K562 (cell line): Measurements from ENCODE around the gene LLGL2. TPM values are rescaled to one million over a fixed set of nuclear protein-coding genes. Genes with fewer than 3 reads are reported as not detected.
"Not testable (repeated sequence)": the region's sequence is repeated elsewhere in the genome, so short reads cannot be mapped to it uniquely, and the experiment has no call there.

Experiments
- ATAC-seq: fragments of 200-7000 bp; cut with Tn5 transposase; 3 replicates; pipeline ENCODE4 v1.9.1; 2020; ENCODE audit warnings: moderate library complexity
- BruUV-seq: library from RNA; stranded (reverse); fragments of 400-500 nt; replicated peaks from 2 replicates; lab custom pipeline; 2021; lab: Mats Ljungman, UMichigan
- CTCF ChIA-PET: fragments of 300-600 bp; formaldehyde crosslinking; extraction: SDS; loops from one replicate; lab custom pipeline; 2021; ENCODE audit warnings: low intra/inter-chr PET ratio; lab: Yijun Ruan, JAX
- POLR2A ChIA-PET: fragments of 300-600, 350-650 bp; sonication (Branson Sonifier 250); formaldehyde crosslinking; extraction: SDS; loops from one replicate; lab custom pipeline; 2021; ENCODE audit warnings: antibody characterized with exemption, inconsistent platforms; lab: Yijun Ruan, JAX
- DNase-seq, 4 experiments: peaks; one replicate each; pipeline versions ENCODE4 v3.0.0 to v3.0.0-alpha.2; 2011 to 2018; ENCODE audit warnings: low spot score in 3 of 4, mixed read lengths in 3 of 4; ENCODE audit errors: extremely low read depth in 1 of 4
- FAIRE-seq: peaks from 2 replicates; lab custom pipeline; 2011; peaks lifted over from hg19 to GRCh38; lab: Jason Lieb, UNC
- H2AFZ ChIP-seq: 2 replicates; pipeline ENCODE4 v1.6.0; 2011; ENCODE audit warnings: low read depth, low read length, control low read depth, inconsistent platforms
- H3K27ac ChIP-seq: fragments of 200-600 bp; 3 replicates; pipeline ENCODE4 v1.8.0; 2011; ENCODE audit warnings: low read depth, mild to moderate bottlenecking, control low read depth, inconsistent platforms, low read length, moderate library complexity, mixed read lengths; ENCODE audit errors: extremely low read depth
- H3K27me3 ChIP-seq, 2 experiments: fragments of 300-600 bp in 1 of 2; 2 replicates in 1 of 2; 3 replicates in 1 of 2; pipeline versions ENCODE4 v1.6.0 to v1.8.0; 2011; ENCODE audit warnings: inconsistent platforms in 2 of 2, low read length in 2 of 2, mild to moderate bottlenecking in 1 of 2, mixed read lengths in 1 of 2, moderate library complexity in 1 of 2; ENCODE audit not compliant: control insufficient read depth in 2 of 2, insufficient read depth in 2 of 2
- H3K36me3 ChIP-seq: fragments of 300-600 bp; 3 replicates; pipeline ENCODE4 v1.8.0; 2011; ENCODE audit warnings: mild to moderate bottlenecking, low read length, inconsistent platforms; ENCODE audit not compliant: control insufficient read depth, insufficient read depth
- H3K4me1 ChIP-seq, 2 experiments: fragments of 200-600 bp in 1 of 2; replicated peaks in 1 of 2; 2 replicates in 1 of 2; 3 replicates in 1 of 2; pipeline versions ENCODE4 v1.5.1 to v1.8.0; 2011; ENCODE audit warnings: inconsistent platforms in 2 of 2, low read length in 2 of 2, mild to moderate bottlenecking in 1 of 2, mixed read lengths in 1 of 2, moderate library complexity in 1 of 2; ENCODE audit not compliant: control insufficient read depth in 2 of 2, insufficient read depth in 2 of 2
- H3K4me2 ChIP-seq: 2 replicates; pipeline ENCODE4 v1.6.1; 2011; ENCODE audit warnings: low read length, control low read depth, inconsistent platforms, mixed read lengths; ENCODE audit not compliant: insufficient read depth
- H3K4me3 ChIP-seq: fragments of 200-600 bp; sonication (generic), shearing (Covaris generic); 2 replicates; pipeline ENCODE4 v1.5.1; 2016; ENCODE audit warnings: control low read depth, inconsistent platforms
- H3K79me2 ChIP-seq: fragments of 200-600 bp; 3 replicates; pipeline ENCODE4 v1.8.0; 2011; ENCODE audit warnings: low read length, inconsistent platforms; ENCODE audit not compliant: control insufficient read depth, insufficient read depth
- H3K9ac ChIP-seq, 2 experiments: 2 replicates each; pipeline versions ENCODE4 v1.6.0 to v1.6.1; 2011; ENCODE audit warnings: low read depth in 2 of 2, low read length in 2 of 2, control low read depth in 1 of 2, inconsistent platforms in 1 of 2, mild to moderate bottlenecking in 1 of 2, mixed read lengths in 1 of 2; ENCODE audit not compliant: insufficient read depth in 1 of 2
- H3K9me1 ChIP-seq: one replicate; pipeline ENCODE4 v1.6.0; 2011; ENCODE audit warnings: inconsistent platforms, mild to moderate bottlenecking, low read length, moderate library complexity; ENCODE audit not compliant: control insufficient read depth, insufficient read depth
- H3K9me3 ChIP-seq: replicated peaks from 2 replicates; pipeline ENCODE4 v1.5.1; 2011; ENCODE audit warnings: low read depth, low read length, inconsistent platforms; ENCODE audit not compliant: control insufficient read depth, insufficient read depth
- H4K20me1 ChIP-seq: replicated peaks from 2 replicates; pipeline ENCODE4 v1.6.1; 2011; ENCODE audit warnings: low read length, inconsistent platforms, mixed read lengths; ENCODE audit not compliant: control insufficient read depth, insufficient read depth
- CEBPB ChIP-seq: fragments of 450-650 bp; IDR thresholded peaks from 2 replicates; pipeline ENCODE4 v1.6.1; 2016; ENCODE audit warnings: missing genetic modification characterization, missing compliant biosample characterization
- WGBS: fragments of 100-300 bp; shearing (Covaris generic); methylation state at CpG from one replicate; pipeline ENCODE4 v1.1.6; 2016; ENCODE audit warnings: low coverage, mixed read lengths; ENCODE audit not compliant: insufficient coverage; ENCODE audit errors: missing lambda C conversion rate; 5-methylcytosine and 5-hydroxymethylcytosine counted together
- in situ Hi-C: fragments of 300-500 bp; cut with MboI; formaldehyde crosslinking; loops from 4 replicates; pipeline ENCODE4 v1.15.0; 2018; ENCODE audit warnings: inconsistent platforms, mixed read lengths
- intact Hi-C: fragments of 100-400 bp; cut with micrococcal nuclease; formaldehyde crosslinking; loops from 2 replicates; pipeline ENCODE4 v1.14.2; 2022
- polyA plus RNA-seq, 8 experiments: library from polyadenylated mRNA; depleted of rRNA in 4 of 8; stranded (reverse) in 5 of 8; unstranded in 3 of 8; fragments of >200 nt; fragmentation: Nextera tagmentation in 2 of 8; fragmentation: Illumina TruSeq in 1 of 8; extraction: Ambion mirVana in 2 of 8; extraction: Trizol in 1 of 8; gene quantifications; 2 replicates each; pipeline versions ENCODE4 v1.2.1 to v1.2.3, GENCODE V29; 2011 to 2014; ENCODE audit warnings: inconsistent platforms in 1 of 8, missing spikeins in 1 of 8
- total RNA-seq, 7 experiments: library from RNA; depleted of rRNA in 6 of 7; stranded (reverse); fragments of >200 nt in 6 of 7; fragmentation: Illumina TruSeq in 2 of 7; extraction: Trizol in 2 of 7; gene quantifications; 2 replicates each; pipeline versions ENCODE4 v1.2.1 to v1.2.3, GENCODE V29; 2011 to 2021; ENCODE audit warnings: low replicate concordance in 1 of 7
- TF ChIP-seq, protein P1 (sequence below): sonication (generic); formaldehyde crosslinking; IDR thresholded peaks from 2 replicates; pipeline ENCODE4 v1.8.0; 2022; ENCODE audit warnings: missing genetic modification reagents, mild to moderate bottlenecking, moderate library complexity, borderline replicate concordance

The LLGL2 gene
- total and polyA plus RNA-seq, 9 of the 15 experiments (the other 6 are each of a cell fraction or from before 2014, with no cell fraction given): 0.32 to 24.4 (median 10.2) TPM

DNA sequence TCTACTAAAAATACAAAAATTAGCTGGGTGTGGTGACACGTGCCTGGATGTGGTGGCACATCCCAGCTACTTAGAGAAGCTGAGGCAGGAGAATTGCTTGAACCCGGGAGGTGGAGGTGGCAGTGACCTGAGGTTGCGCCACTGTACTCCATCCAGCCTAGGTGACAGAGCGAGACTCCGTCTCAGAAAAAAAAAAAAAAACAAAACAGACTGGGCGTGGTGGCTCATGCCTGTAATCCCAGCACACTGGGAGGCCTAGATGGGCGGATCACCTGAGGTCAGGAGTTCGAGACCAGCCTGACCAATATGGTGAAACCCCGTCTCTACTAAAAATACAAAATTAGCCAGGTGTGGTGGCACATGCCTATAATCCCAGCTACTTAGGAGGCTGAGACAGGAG is 67.9 kb downstream of the LLGL2 start:
- ATAC-seq, H3K9ac ChIP-seq, H3K36me3 ChIP-seq, H3K79me2 ChIP-seq, H3K4me2 ChIP-seq, in situ Hi-C loops, intact Hi-C loops, H2AFZ ChIP-seq, H3K9me3 ChIP-seq, DNase-seq, FAIRE-seq, BruUV-seq, H3K9me1 ChIP-seq, H3K4me3 ChIP-seq, H3K27ac ChIP-seq, H4K20me1 ChIP-seq: not testable (repeated sequence)
- Histone ChIP-seq H3K27me3 (peaks cover 4 to 27% of the 10 kb centered on the region in 2 experiments; a peak in 4 of 5 replicates), H3K4me1 (peaks cover 6 to 43% of the 10 kb centered on the region in 2 experiments; a peak in 3 of 5 replicates)
- ChIA-PET POLR2A (interaction anchor here (0.6 kb wide), 1 partner anchor 250 kb away, joined by 3 read pairs; no protein-coding TSS in a partner anchor), CTCF (interaction anchor here (0.6 kb wide), 1 partner anchor 9 kb away, joined by 3 read pairs; no protein-coding TSS in a partner anchor)
- TF ChIP-seq CEBPB: peak; percentile 60
- 42% methylated on average over 4 of the region's 9 CpGs for WGBS

DNA sequence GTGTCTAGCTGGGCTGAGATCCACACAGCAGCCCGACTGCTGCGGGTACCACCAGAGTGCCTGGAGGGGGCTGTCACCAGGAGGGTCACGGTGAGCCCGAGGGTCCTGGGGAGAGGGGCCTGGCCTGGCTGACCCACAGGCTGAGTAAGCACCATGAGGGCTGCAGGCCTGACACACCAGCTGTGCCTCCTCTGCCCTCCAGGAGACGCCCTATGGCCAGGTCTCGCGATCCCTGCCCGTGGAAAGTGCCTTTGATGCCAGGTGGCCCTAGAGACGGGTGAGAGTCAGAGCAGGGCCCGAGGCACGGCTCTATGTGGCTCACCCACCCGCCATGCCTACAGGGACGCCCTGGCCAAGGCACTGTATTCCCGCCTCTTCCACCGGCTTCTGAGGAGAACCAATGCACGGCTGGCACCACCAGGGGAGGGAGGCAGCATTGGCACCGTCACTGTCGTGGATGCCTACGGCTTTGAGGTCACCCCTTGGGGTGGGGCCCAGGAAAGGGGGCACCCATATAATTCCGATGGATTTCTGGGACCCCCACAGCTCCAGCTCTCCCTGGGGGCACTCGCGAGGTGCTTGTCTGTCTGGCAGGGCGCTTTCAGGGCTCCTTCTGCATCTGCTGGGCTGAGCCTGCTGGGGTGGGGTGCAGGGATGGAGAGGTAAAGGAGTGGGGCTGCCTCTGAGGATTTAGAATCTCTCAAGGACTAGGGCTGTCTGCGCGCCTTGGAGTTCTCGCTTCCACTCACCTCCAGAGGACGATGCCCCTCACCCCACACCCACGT is 69.2 kb downstream of the LLGL2 start:
- Histone ChIP-seq H3K27me3 (peaks cover 4 to 27% of the 10 kb centered on the region in 2 experiments; a peak in 4 of 5 replicates), H3K9ac (no peak overlapping the region), H4K20me1 (no peaks in the 10 kb centered on the region), H3K79me2 (no peaks in the 10 kb centered on the region), H3K4me3 (no peak overlapping the region), H3K4me2 (no peak overlapping the region), H3K9me3 (no peaks in the 10 kb centered on the region), H3K9me1 (no peaks in the 10 kb centered on the region), H3K4me1 (peaks cover 2 to 31% of the 10 kb centered on the region in 2 experiments; a peak in 2 of 5 replicates), H3K27ac (no peak overlapping the region), H2AFZ (no peak overlapping the region), H3K36me3 (no peaks in the 10 kb centered on the region)
- ChIA-PET CTCF (no interaction called here), POLR2A (interaction anchor here (0.6 kb wide), 2 partner anchors 12 to 132 kb away, joined by 3 to 4 read pairs; no protein-coding TSS in a partner anchor)
- no TSS peak for BruUV-seq
- no peak for DNase-seq
- intact Hi-C loops: no loop called here
- WGBS: 32% methylated on average over 23 of the region's 28 CpGs
- no peak for ATAC-seq
- FAIRE-seq: no peak
- in situ Hi-C loops: no loop called here
- TF ChIP-seq, protein P1, sequence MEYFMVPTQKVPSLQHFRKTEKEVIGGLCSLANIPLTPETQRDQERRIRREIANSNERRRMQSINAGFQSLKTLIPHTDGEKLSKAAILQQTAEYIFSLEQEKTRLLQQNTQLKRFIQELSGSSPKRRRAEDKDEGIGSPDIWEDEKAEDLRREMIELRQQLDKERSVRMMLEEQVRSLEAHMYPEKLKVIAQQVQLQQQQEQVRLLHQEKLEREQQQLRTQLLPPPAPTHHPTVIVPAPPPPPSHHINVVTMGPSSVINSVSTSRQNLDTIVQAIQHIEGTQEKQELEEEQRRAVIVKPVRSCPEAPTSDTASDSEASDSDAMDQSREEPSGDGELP (CRISPR knock-in tag): peak; percentile 21; the same call in 1 of the 2 replicates
